OCI-LY7 (cell line): ENCODE results near the gene OR8B12. TPM values are rescaled to one million over a fixed set of nuclear protein-coding genes. Genes with fewer than 3 reads are reported as not detected.

ENCODE experiments used
- BruUV-seq: library from RNA; stranded (reverse); fragments of 400-500 nt; replicated peaks from 2 replicates; lab custom pipeline; 2021; lab: Mats Ljungman, UMichigan
- CTCF ChIA-PET: fragments of 300-600 bp; sonication (Branson Sonifier 250); formaldehyde crosslinking; loops from one replicate; lab custom pipeline; 2022; ENCODE audit warnings: antibody characterized with exemption; ENCODE audit not compliant: unreplicated experiment; lab: Charles Lee
- POLR2A ChIA-PET: fragments of 300-600 bp; sonication (Branson Sonifier 250); formaldehyde crosslinking; loops from one replicate; lab custom pipeline; 2022; ENCODE audit warnings: antibody characterized with exemption; lab: Charles Lee
- DNase-seq: peaks from one replicate; pipeline ENCODE4 v3.0.0-alpha.2; 2015; ENCODE audit warnings: low spot score
- H2AFZ ChIP-seq: fragments of 200-600 bp; sonication (generic), shearing (Covaris generic); 2 replicates; pipeline ENCODE4 v1.6.1; 2014; ENCODE audit warnings: mild to moderate bottlenecking, antibody characterized with exemption, low read length, moderate library complexity
- H3K27ac ChIP-seq: fragments of 200-600 bp; sonication (generic); 2 replicates; pipeline ENCODE4 v1.5.1; 2014; ENCODE audit warnings: mixed run types, low read depth, mild to moderate bottlenecking, moderate library complexity, low read length, inconsistent platforms; ENCODE audit not compliant: poor library complexity, severe bottlenecking
- H3K36me3 ChIP-seq: fragments of 200-600 bp; sonication (generic); 2 replicates; pipeline ENCODE4 v1.6.1; 2014; ENCODE audit warnings: mild to moderate bottlenecking, antibody characterized with exemption, low read length, moderate library complexity, mixed read lengths; ENCODE audit not compliant: insufficient read depth
- H3K4me1 ChIP-seq: fragments of 200-600 bp; sonication (generic); 2 replicates; pipeline ENCODE4 v1.5.1; 2014; ENCODE audit warnings: mild to moderate bottlenecking, low read length; ENCODE audit not compliant: insufficient read depth, poor library complexity, severe bottlenecking
- H3K4me2 ChIP-seq: fragments of 200-600 bp; sonication (generic); 2 replicates; pipeline ENCODE4 v1.6.1; 2014; ENCODE audit warnings: mild to moderate bottlenecking, low read length
- H3K4me3 ChIP-seq: fragments of 200-600 bp; sonication (generic); 2 replicates; pipeline ENCODE4 v1.5.1; 2014; ENCODE audit warnings: mild to moderate bottlenecking, low read depth, low read length; ENCODE audit not compliant: poor library complexity, severe bottlenecking
- H3K79me2 ChIP-seq: fragments of 200-600 bp; sonication (generic); 2 replicates; pipeline ENCODE4 v1.6.1; 2016; ENCODE audit warnings: low read depth, mild to moderate bottlenecking, low read length, moderate library complexity, mixed read lengths; ENCODE audit not compliant: insufficient read depth
- H3K9me2 ChIP-seq: fragments of 200-600 bp; sonication (generic); 2 replicates; pipeline ENCODE4 v1.6.1; 2016; ENCODE audit warnings: mild to moderate bottlenecking, low read length, mixed read lengths; ENCODE audit not compliant: insufficient read depth
- H3K9me3 ChIP-seq: fragments of 200-600 bp; sonication (generic); 2 replicates; pipeline ENCODE4 v1.6.1; 2014; ENCODE audit warnings: mild to moderate bottlenecking, mixed run types, low read length, mixed read lengths
- H4K20me1 ChIP-seq: fragments of 200-600 bp; sonication (generic); 2 replicates; pipeline ENCODE4 v1.6.1; 2014; ENCODE audit warnings: mild to moderate bottlenecking, antibody characterized with exemption, low read length, moderate library complexity, mixed read lengths; ENCODE audit not compliant: insufficient read depth
- EZH2phosphoT487 ChIP-seq: fragments of 200-600 bp; sonication (generic); IDR thresholded peaks from 2 replicates; pipeline ENCODE4 v1.6.1; 2018; ENCODE audit warnings: low read depth, borderline replicate concordance, mild to moderate bottlenecking, mixed run types, antibody characterized with exemption, low read length, moderate library complexity, mixed read lengths
- intact Hi-C: fragments of 100-400 bp; cut with micrococcal nuclease; formaldehyde crosslinking; loops from one replicate; pipeline ENCODE4 v1.10.0; 2022; ENCODE audit not compliant: unreplicated experiment
- total RNA-seq, 2 experiments: library from RNA; depleted of rRNA in 1 of 2; stranded (reverse); fragments of >200 nt in 1 of 2; shearing (Covaris generic) in 1 of 2; gene quantifications; 2 replicates each; pipeline ENCODE4 v1.2.3, GENCODE V29; 2014 to 2022
- TF ChIP-seq, protein P1 (sequence below): fragments of 200-600 bp; sonication (generic); conservative IDR thresholded peaks from 2 replicates; pipeline ENCODE4 v1.5.1; 2014; ENCODE audit warnings: mild to moderate bottlenecking, antibody characterized with exemption, low read length, moderate library complexity, mixed read lengths

OR8B12 gene
- total RNA-seq, 2 experiments from 2014 or later: not detected

DNA sequence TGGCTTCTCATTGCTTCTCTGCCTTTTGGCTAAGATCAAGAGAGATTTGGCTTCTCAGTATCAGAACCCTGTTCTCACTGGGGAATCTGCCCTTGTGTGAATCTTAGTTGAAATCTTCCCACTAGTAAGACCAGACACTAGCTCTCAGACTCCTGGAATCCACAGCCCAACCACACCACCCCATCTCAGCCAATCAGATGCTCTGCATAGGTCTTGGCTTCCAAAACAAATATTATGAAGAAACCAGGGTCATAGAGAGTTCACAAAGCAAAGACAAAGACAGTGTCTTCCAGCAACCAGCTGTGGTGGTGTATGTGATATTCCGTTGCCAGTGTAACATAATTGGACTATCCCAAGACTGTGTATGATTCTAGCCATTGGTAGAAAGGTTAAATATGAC, 5.4 kb downstream of the OR8B12 start:
- Histone ChIP-seq H3K4me3 (no peak overlapping the region), H3K27ac (no peak overlapping the region), H3K36me3 (no peaks in the 10 kb centered on the region), H3K4me1 (no peaks in the 10 kb centered on the region), H3K4me2 (no peak overlapping the region), H3K9me2 (no peaks in the 10 kb centered on the region), H2AFZ (no peak overlapping the region), H4K20me1 (no peaks in the 10 kb centered on the region), H3K9me3 (no peaks in the 10 kb centered on the region), H3K79me2 (no peaks in the 10 kb centered on the region)
- POLR2A ChIA-PET: no interaction called here
- intact Hi-C loops: no loop called here
- CTCF ChIA-PET: no interaction called here
- TF ChIP-seq EZH2phosphoT487: no peak
- TF ChIP-seq, protein P1, sequence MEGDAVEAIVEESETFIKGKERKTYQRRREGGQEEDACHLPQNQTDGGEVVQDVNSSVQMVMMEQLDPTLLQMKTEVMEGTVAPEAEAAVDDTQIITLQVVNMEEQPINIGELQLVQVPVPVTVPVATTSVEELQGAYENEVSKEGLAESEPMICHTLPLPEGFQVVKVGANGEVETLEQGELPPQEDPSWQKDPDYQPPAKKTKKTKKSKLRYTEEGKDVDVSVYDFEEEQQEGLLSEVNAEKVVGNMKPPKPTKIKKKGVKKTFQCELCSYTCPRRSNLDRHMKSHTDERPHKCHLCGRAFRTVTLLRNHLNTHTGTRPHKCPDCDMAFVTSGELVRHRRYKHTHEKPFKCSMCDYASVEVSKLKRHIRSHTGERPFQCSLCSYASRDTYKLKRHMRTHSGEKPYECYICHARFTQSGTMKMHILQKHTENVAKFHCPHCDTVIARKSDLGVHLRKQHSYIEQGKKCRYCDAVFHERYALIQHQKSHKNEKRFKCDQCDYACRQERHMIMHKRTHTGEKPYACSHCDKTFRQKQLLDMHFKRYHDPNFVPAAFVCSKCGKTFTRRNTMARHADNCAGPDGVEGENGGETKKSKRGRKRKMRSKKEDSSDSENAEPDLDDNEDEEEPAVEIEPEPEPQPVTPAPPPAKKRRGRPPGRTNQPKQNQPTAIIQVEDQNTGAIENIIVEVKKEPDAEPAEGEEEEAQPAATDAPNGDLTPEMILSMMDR: no peak
- BruUV-seq: no TSS peak
- no peak for DNase-seq

DNA sequence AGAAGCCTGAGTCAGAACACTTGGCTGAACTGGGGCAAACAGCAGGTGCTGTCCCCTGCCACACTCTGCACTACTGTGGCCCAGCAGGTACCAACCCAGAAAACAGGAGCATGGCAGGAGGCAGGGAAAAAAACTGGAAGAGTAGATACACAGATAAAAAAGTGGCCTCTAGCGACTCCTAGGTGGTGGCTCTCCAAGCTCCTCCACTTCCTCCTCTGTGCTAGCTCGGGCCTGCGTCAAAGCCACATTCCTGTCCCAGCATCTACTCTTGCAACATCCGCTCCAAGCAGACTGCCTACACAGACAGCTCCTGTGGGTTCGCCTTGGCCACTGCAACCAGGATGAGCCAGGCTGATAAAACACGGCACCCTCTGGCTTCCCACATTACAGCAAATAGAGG, 6.9 kb downstream of the OR8B12 start:
- no peak for DNase-seq
- POLR2A ChIA-PET: interaction anchor here (1.1 kb wide), 1 partner anchor 16 kb away, joined by 3 read pairs; no protein-coding TSS in a partner anchor
- CTCF ChIA-PET: no interaction called here
- Histone ChIP-seq H3K79me2 (no peaks in the 10 kb centered on the region), H2AFZ (no peak overlapping the region), H3K36me3 (no peaks in the 10 kb centered on the region), H3K9me2 (no peaks in the 10 kb centered on the region), H3K9me3 (no peaks in the 10 kb centered on the region), H3K4me2 (no peak overlapping the region), H3K4me3 (no peak overlapping the region), H3K27ac (no peak overlapping the region), H3K4me1 (no peaks in the 10 kb centered on the region), H4K20me1 (no peaks in the 10 kb centered on the region)
- BruUV-seq: no TSS peak
- TF ChIP-seq, protein P1: no peak
- TF ChIP-seq EZH2phosphoT487: no peak
- intact Hi-C loops: no loop called here

DNA sequence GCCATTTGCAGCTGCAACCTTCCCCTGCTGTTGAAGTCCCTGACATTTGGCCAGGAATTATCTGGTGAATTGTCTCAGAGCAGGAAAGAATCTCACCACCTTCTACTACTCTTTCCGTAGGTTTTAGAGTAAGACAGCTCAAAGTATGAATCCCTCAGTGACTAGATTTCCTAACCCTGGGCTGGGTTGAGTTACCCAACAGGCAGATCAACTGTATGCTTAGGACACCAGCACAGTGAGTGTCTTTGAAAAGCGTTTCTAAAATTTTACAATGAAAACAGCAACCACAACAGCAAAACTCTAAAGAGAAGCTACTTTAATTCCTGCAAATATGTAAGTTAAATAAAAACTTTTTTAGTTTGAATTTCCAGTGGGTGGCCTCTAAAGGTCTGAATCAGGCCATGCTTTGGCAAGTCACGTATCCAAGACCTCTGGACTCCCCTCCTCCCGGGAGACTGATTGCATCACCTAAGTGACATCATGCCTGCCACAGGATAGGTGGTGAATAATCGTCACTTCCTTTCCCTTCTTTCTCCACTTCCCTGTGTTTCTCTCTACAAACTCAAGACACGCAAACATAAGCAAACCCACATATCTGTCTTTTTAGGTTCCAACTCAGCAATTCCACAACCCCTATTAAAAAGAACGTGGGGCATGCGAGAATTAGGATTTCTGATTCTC, 7.8 kb downstream of the OR8B12 start:
- H3K4me2 ChIP-seq: no peak overlapping the region
- DNase-seq: no peak
- ChIA-PET CTCF (no interaction called here), POLR2A (interaction anchor here (1.1 to 1.8 kb wide), 2 partner anchors 9 to 17 kb away, joined by 3 to 4 read pairs; no protein-coding TSS in a partner anchor)
- H3K9me3 ChIP-seq: no peaks in the 10 kb centered on the region
- H3K4me1 ChIP-seq: no peaks in the 10 kb centered on the region
- no peak for TF ChIP-seq EZH2phosphoT487
- TF ChIP-seq, protein P1: no peak
- no peak overlapping the region for H3K4me3 ChIP-seq
- no TSS peak for BruUV-seq
- H3K9me2 ChIP-seq: no peaks in the 10 kb centered on the region
- intact Hi-C loops: no loop called here
- H2AFZ ChIP-seq: no peak overlapping the region
- no peak overlapping the region for H3K27ac ChIP-seq
- no peaks in the 10 kb centered on the region for H4K20me1 ChIP-seq
- no peaks in the 10 kb centered on the region for H3K79me2 ChIP-seq
- no peaks in the 10 kb centered on the region for H3K36me3 ChIP-seq
